T1000 (cell line): ENCODE results near the gene KIF9.
"Not testable (repeated sequence)": the region's sequence is repeated elsewhere in the genome, so short reads cannot be mapped to it uniquely, and the experiment has no call there.

Experiments
- DNase-seq: peaks from one replicate; lab custom pipeline; 2025; ENCODE audit warnings: mixed read lengths; lab: John Stamatoyannopoulos, UW

The KIF9 gene

GRCh38 chr3:47186285-47186684 lies 96.3 kb downstream of the KIF9 start:
- no peak for DNase-seq

GRCh38 chr3:47181685-47182084 lies 100.9 kb downstream of the KIF9 start:
- DNase-seq, result not testable (repeated sequence)

- DNase-seq, result not testable (repeated sequence)
Measured at GRCh38 chr3:47180011-47180410, 102.6 kb downstream of the KIF9 start.
